Measurements from ENCODE around the gene PSMD9.
"Not testable (repeated sequence)": the region's sequence is repeated elsewhere in the genome, so short reads cannot be mapped to it uniquely, and the experiment has no call there.

The PSMD9 gene, protein sequence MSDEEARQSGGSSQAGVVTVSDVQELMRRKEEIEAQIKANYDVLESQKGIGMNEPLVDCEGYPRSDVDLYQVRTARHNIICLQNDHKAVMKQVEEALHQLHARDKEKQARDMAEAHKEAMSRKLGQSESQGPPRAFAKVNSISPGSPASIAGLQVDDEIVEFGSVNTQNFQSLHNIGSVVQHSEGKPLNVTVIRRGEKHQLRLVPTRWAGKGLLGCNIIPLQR

GRCh38 chr12:121888478-121889273 lies at the start of gene PSMD9:
TSS of gene PSMD9 (plus strand) at chr12:121888790. CDS start at chr12:121888857, 67 bp downstream.
- DNase-seq (ENCODE audit: low read depth): peak; percentile 89

DNA sequence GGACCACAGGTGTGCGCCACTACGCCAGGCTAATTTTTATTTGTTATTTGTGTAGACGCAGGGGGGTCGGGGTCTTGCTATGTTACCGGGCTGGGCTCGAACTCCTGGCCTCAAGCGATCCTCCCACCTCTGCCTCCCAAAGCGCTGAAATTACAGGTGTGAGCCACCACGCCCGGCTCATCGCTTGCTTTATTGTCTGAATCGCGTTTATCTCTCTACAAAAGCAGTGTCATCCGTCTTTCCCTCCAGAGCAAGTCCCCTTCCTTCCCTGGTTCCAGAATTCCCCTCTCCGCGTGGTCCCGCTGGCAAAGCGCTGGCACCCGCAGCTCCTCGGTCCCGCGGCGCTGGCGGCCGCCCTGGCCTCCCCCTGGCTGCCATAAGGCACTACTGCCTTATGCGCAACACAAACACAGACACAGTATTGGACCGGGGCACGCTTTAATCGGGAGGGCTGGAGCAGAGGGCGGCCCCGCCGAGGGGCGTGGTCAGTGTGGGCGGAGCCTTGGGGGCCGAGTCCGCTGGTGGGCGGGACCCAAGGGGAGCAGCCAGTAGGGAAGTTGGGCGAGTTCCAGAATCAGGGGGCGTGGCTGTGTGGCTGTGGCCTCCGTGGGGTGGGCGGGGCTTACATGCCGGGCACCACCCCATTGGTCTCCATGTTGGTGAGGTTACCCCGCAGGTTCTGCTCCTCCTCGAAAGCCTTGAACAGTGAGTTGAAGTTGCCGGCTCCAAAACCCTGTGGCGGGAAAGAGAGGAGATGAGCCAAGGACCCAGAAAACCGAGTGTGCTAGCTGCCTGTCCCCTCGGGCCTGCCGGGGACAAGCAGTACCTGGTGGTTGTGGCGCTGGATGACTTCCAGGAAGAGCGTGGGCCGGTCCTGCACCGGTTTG lies 49.2 kb upstream of the PSMD9 start:
- DNase-seq (ENCODE audit: low read depth): peak; percentile 90

DNA sequence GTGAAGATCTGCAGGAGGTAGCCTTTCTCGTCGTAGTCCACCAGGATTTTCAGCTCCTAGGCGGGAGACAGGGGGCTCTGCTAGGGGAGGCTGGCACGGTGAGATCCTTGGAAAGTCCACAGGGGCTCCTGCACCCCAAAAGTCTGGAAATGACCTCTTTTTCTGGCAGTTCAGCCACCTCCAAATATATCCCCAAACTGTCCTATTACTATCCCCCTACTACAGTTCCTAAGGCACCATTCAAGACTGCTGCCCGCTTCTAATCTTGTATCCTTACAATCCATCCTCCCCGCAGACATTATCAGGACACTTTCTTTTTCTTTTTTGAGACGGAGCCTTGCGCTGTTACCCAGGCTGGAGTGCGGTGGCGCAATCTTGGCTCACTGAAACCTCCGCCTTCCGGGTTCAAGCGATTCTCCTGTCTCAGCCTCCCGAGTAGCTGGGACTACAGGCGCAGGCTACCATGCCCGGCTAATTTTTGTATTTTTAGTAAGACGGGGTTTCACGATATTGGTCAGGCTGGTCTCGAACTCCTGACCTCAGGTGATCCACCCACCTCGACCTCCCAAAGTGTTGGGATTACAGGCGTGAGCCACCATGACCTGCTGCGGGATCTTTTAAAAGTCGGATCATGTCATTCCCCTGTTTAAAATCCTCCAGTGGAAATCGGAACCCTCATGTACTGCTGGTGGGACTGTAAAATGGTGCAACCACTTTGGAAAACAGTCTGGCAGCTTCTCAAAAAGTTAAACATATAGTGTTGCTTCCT lies 48.4 kb upstream of the PSMD9 start:
- DNase-seq (ENCODE audit: low read depth): no peak

DNA sequence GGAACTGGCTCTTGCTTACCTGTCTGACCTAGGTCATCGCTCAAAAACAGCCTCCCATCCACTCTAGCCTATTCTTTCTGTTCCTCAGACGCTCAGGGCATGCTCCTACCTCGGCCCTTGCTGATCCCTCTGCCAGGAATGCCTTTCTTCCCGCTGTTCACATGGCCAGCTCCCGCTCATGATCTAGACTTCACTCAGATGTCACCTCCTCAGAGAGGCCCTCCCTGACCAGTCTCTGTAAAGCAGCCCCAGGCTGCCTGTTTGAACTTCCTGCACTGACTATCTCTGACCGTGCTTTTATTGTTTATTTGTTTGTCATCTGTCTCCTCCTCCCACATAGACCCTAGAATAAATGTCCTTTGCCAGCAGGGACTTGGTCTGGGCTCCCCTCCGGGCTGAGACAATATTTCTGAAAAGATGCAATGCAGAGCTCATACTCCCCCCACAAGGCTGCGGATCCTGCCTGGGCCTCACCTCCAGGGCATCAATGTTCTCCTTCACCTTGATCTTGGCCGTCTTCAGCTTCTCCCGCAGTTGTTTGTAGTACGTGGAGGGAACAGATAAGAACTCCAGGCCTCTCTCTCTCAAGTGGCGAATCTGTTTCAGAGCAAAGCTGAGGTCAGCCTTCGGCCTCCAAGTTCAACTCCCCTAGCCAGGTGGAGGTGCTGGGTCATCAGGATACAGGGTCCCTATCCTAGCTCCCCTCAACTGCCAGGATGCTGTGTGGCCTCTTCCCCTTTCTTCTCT lies 45.2 kb upstream of the PSMD9 start:
- DNase-seq (ENCODE audit: low read depth): no peak

- DNase-seq (ENCODE audit: low read depth): no peak
Observed at GRCh38 chr12:121845701-121846100, 42.9 kb upstream of the PSMD9 start.

- no peak for DNase-seq (ENCODE audit: low read depth)
Observed at GRCh38 chr12:121849211-121849610, 39.4 kb upstream of the PSMD9 start.

- DNase-seq (ENCODE audit: low read depth): no peak
Observed at GRCh38 chr12:121849665-121850064, 38.9 kb upstream of the PSMD9 start.

DNA sequence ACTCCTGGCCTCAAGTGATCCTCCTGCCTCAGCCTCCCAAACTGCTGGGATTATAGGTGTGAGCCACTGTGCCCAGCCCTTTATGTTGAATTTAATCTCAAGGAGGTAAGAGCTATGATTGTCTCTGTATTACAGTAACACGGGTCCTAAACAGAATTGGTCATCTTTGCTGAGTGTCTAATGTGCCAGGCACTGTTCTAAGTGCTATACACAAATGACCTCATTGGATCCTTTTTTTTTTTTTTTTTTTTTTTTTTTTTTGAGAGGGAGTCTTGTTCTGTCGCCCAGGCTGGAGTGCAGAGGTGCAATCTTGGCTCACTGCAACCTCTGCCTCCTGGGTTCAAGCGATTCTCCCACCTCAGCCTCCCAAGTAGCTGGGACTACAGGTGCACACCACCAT lies 36.2 kb upstream of the PSMD9 start:
- DNase-seq (ENCODE audit: low read depth): not testable (repeated sequence)

GRCh38 chr12:121857322-121858246 lies 31.0 kb upstream of the PSMD9 start:
- DNase-seq (ENCODE audit: low read depth): no peak

DNA sequence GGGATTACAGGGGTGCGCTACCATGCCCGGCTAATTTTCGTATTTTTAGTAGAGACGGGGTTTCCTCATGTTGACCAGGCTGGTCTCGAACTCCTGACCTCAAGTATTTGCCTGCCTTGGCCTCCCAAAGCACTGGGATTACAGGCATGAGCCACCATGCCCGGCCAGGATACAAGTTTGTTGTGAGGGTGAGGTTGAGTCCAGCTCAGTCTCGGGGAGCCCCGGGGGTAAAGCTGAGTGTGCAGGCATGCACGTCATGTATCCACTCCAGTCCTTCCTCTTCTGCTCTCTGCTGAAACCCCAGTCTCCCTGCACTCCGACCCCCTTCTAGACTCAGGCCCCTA lies 30.3 kb upstream of the PSMD9 start:
- no peak for DNase-seq (ENCODE audit: low read depth)

- DNase-seq (ENCODE audit: low read depth): peak; percentile 38
Observed at GRCh38 chr12:121858662-121859572, 29.7 kb upstream of the PSMD9 start, which contains the start of gene HPD. TSS of gene HPD (minus strand) at chr12:121858859. CDS start at chr12:121858823, 36 bp downstream.

DNA sequence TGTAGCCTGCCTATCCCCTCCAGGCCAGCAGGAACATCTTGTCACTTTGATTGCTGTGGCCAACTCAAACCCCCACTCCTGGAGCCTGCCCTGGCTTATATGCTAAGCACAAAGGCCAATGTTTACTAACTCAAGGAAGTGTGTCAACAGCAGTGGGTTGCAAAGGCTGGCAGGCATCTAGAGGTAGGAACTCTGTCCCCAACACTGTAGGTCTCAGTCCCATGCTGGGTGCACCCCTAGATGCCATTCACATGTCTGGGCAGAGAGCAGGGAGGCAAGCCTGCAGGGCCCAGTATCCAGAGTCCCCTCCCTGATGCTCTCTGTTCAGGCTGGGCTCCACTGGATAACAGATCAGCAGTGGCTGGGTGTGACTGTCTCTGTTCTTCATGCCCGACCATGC lies 28.3 kb upstream of the PSMD9 start:
- no peak for DNase-seq (ENCODE audit: low read depth)

DNA sequence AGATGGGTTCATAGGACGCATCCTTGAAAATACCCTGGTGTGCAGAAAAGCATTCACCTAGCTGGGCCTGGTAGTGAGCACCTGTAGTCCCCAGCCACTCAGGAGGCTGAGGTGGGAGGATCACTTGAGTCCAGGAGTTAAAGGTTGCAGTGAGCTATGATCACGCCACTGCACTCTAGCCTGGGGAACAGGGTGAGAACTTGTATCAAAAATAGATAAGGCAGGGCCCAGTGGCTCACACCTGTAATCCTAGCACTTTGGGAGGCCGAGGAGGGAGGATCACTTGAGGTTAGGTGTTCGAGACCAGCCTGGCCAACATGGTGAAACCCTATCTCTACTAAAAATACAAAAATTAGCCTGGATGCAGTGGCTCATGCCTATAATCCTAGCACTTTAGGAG lies 27.9 kb upstream of the PSMD9 start:
- not testable (repeated sequence) for DNase-seq (ENCODE audit: low read depth)

DNA sequence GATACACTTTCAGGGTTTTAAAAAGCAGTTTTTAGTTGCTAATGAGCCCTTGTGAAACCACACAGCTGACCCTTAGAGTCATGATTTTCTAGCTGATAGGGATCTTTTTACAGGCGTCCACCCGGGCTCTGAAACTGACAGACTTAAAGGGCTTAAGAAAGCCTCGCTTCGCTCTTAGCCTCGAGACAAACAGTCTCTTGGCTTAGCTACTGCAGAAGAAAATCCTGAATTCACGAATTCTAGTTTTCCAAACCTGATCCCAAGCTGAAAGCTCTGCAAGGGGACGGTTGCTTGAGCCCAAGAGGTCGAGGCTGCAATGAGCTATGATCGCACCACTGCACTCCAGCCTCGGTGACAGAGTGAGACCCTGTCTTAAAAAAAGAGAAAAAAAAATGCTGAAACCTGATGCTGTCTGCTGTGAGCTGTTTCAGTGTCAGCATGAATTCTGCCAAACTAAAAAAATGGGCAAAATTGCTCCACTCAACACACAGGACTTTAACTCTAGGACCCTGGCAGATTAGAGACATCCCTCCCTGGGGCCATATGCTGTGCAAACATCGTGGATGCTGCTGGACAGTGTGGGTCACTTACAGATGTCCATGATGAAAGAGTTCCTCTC lies 26.8 kb upstream of the PSMD9 start:
- DNase-seq (ENCODE audit: low read depth): no peak

DNA sequence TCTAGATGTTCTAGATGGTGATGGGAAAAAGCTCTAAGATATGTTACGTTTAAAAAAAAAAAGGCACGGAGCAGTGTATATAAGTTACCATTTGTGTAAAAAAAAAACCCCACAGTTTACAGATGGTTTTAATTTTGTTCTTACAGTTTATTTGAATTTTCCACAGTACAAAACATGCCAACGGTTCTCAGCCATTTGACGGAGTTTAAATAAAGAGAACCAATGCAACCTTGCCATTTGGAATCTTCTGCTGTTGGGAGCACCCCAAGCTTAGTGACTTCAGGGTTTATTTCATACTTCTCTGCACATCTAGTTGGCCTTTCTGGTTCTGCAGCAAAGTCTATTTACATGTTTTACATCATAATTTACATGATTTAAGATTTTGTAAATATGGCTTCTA lies 22.3 kb upstream of the PSMD9 start:
- DNase-seq (ENCODE audit: low read depth): no peak

DNA sequence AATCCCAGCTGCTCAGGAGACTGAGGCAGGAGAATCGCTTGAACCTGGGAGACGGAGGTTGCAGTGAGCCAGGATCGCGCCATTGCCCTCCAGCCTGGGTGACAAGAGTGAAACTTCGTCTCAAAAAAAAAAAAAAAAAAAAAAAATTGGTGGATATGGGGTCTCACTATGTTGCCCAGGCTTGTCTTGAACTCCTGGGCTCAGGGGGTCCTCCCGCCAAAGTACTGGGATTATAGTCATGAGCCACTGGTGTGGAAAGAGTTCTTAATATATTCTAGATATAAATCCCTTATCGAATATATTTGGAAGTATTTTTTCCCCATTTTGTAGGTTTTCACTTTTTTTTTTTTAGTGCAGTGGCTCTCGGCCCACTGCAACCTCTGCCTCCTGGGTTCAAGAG lies 19.4 kb upstream of the PSMD9 start:
- not testable (repeated sequence) for DNase-seq (ENCODE audit: low read depth)

DNA sequence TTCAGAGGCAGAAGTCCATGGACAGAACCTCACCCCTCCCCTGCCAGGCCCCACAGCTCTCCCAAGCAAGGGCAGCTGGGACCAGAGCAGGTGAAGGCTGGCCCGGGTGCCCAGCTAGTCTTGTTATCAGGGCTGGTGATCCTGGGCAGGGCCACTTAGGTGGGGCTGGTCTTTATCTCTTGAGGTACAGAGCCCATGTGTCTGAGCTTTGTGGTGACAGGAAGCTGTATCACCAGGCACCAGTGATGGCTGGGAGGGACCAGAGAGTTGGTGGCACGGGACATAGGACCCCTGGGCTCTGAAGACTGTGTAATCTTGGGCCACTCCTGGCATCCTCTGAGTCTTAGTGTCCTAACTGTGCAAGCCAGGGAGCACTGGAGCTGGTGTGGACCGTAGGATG lies 17.1 kb upstream of the PSMD9 start:
- DNase-seq (ENCODE audit: low read depth): no peak

DNA sequence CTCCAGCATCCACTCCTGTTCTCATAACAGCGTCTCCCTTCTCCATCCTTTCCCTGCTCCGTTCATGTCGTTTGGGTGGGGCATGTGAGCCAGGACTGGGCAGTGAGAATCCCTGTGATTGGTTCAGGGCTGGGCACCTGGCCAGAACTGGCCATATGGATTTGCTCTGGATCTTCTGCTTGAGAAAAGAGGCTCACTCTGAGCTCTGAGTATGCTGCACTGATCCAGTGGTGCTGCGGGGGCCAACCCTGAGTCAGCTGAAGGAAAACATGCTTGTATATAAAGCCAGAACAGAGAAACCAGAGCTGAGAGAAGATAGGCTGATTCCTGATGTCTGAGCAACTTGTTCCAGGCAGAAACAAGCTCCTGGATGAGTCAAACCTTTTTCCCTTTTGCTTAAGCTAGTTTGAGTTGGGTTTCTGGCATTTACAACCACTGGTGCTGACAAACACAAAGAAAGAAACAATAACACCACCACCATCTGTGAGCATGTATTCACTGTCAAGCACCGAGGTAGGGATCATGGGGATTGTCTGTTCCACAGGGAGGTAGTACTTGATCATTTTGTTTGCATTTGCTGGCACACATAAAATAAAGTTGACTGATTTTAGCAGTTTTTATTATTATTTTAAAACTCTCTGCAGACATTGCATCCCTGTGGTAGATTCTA lies 15.9 kb upstream of the PSMD9 start:
- DNase-seq (ENCODE audit: low read depth): peak; percentile 95
